NCI-H1417 (cell line): Measurements from ENCODE around the gene SHISA4.
A peak's percentile ranks its signal among the peaks of the same experiment; 100 is the strongest.
"Not testable (repeated sequence)": the region's sequence is repeated elsewhere in the genome, so short reads cannot be mapped to it uniquely, and the experiment has no call there.

Source experiments
- DNase-seq, 3 experiments: peaks; one replicate each; lab custom pipeline; 2025; lab: John Stamatoyannopoulos, UW

Gene SHISA4

GRCh38 chr1:201928266-201928665, 39.6 kb downstream of the SHISA4 start:
- DNase-seq: no peak

- DNase-seq: no peak
Observed at GRCh38 chr1:201930137-201930536, 41.4 kb downstream of the SHISA4 start.

- DNase-seq: no peak
Observed at GRCh38 chr1:201930803-201931202, 42.1 kb downstream of the SHISA4 start.

GRCh38 chr1:201933840-201934430, 45.2 kb downstream of the SHISA4 start:
- DNase-seq: no peak

GRCh38 chr1:201937624-201938213, 49.0 kb downstream of the SHISA4 start:
- no peak for DNase-seq

- DNase-seq: no peak
Observed at GRCh38 chr1:201938440-201939035, 49.8 kb downstream of the SHISA4 start.

- DNase-seq: no peak
Observed at GRCh38 chr1:201939148-201939547, 50.5 kb downstream of the SHISA4 start.

GRCh38 chr1:201939574-201939973, 50.9 kb downstream of the SHISA4 start:
- DNase-seq: no peak

GRCh38 chr1:201940316-201940715, 51.6 kb downstream of the SHISA4 start:
- not testable (repeated sequence) for DNase-seq

GRCh38 chr1:201941420-201942128, 52.9 kb downstream of the SHISA4 start:
- peak in 1 of 3 experiments; percentile 51 for DNase-seq

GRCh38 chr1:201942129-201942495, 53.4 kb downstream of the SHISA4 start:
- DNase-seq: no peak
